Vagina (tissue), 2 donors: ENCODE measurements around the gene ERGIC1. TPM values are rescaled to one million over a fixed set of nuclear protein-coding genes. Genes with fewer than 3 reads are reported as not detected.

Experiments
- DNase-seq, 2 donors: peaks; one replicate each; pipeline ENCODE4 v3.0.0-alpha.2; 2017; ENCODE audit errors: extremely low spot score in 2 of 2
- H3K27ac ChIP-seq: fragments of 200-600 bp; sonication (generic); one replicate; pipeline ENCODE4 v1.5.1; 2019
- H3K27me3 ChIP-seq: fragments of 200-600 bp; sonication (generic); one replicate; pipeline ENCODE4 v1.5.1; 2019
- H3K36me3 ChIP-seq, 2 donors: fragments of 200-600 bp; sonication (generic); one replicate each; pipeline ENCODE4 v1.5.1; 2017 to 2019
- H3K4me1 ChIP-seq: fragments of 200-600 bp; sonication (generic); one replicate; pipeline ENCODE4 v1.5.1; 2019
- H3K4me3 ChIP-seq, 2 donors: fragments of 200-600 bp; sonication (generic); 1 replicate in 1 of 2; 2 replicates in 1 of 2; pipeline ENCODE4 v1.5.1; 2016 to 2019
- H3K9me3 ChIP-seq: fragments of 200-600 bp; sonication (generic); one replicate; pipeline ENCODE4 v1.5.1; 2019
- POLR2A ChIP-seq, 2 donors: fragments of 450-650 bp; IDR thresholded peaks; one replicate each; pipeline ENCODE4 v1.6.1; 2017; ENCODE audit warnings: antibody characterized with exemption in 2 of 2, mild to moderate bottlenecking in 2 of 2, moderate library complexity in 2 of 2
- POLR2AphosphoS5 ChIP-seq, 2 donors: sonication (generic); formaldehyde crosslinking; IDR thresholded peaks; one replicate each; pipeline ENCODE4 v1.9.0; 2017; ENCODE audit warnings: antibody characterized with exemption in 2 of 2, mild to moderate bottlenecking in 2 of 2, low read depth in 1 of 2; ENCODE audit not compliant: insufficient read depth in 1 of 2
- intact Hi-C: fragments of 100-400 bp; cut with DNase I; formaldehyde crosslinking; loops from one replicate; pipeline ENCODE4 v1.15.1; 2023
- total RNA-seq: library from RNA; depleted of rRNA; stranded (reverse); fragments of >200 nt; gene quantifications from one replicate; pipeline ENCODE4 v1.2.3, GENCODE V29; 2016
- TF ChIP-seq, protein P1 (sequence below), 3 experiments: fragments of 450-650 bp in 2 of 3; fragments of 200-600 bp in 1 of 3; sonication (generic) in 1 of 3; IDR thresholded peaks; one replicate each; pipeline ENCODE4 v1.5.1; 2017 to 2019; ENCODE audit warnings: antibody characterized with exemption in 3 of 3, mild to moderate bottlenecking in 2 of 3, moderate library complexity in 2 of 3

Gene ERGIC1
- total RNA-seq, 1 donor from 2014 or later = 97.2 TPM

DNA sequence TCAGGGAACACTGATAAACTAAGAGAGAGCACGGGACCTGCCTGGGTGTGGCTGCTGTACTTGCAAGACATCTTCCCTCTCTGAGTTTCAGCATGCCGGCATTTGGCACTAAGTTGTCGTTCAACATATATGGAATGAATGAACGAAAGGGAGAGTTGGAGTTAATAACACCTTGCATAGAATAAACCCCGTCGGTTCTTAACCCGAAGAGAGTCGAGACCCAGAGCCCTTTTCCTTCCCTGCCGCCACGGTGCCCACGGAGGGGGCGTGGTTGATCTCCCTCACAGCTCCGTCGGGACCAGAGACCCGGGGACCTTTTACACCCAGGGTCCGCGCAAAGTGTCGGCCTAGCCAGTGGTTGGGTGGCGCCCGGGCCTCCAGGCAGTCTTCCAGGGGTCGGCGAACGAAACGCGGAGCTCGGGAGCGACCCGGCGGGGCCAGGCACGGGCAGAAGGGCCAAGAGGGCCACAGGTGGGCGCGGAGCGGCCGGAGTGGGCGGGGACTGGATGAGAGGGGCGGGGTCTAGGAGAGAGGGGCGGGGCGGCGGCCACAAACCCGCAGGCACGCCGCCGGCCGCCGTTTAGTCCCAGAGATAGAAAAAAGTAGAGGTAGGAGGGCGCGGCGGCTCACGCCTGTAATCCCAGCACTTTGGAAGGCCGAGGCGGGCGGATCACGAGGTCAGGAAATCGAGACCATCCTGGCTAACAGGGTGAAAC, 124.4 kb downstream of the ERGIC1 start:
- peak overlapping the region; percentile 81 for H3K27ac ChIP-seq
- H3K9me3 ChIP-seq = no peaks in the 10 kb centered on the region
- peaks cover 24% of the 10 kb centered on the region for H3K4me1 ChIP-seq
- intact Hi-C loops = no loop called here
- H3K36me3 ChIP-seq = peaks cover 0 to 8% of the 10 kb centered on the region in 2 donors
- TF ChIP-seq POLR2A (IDR thresholded peaks at IDR 0.05) (no peak), POLR2AphosphoS5 (IDR thresholded peaks at IDR 0.05; ENCODE audit: insufficient read depth in 1 of 2, low read depth in 1 of 2) (no peak)
- TF ChIP-seq, protein P1, sequence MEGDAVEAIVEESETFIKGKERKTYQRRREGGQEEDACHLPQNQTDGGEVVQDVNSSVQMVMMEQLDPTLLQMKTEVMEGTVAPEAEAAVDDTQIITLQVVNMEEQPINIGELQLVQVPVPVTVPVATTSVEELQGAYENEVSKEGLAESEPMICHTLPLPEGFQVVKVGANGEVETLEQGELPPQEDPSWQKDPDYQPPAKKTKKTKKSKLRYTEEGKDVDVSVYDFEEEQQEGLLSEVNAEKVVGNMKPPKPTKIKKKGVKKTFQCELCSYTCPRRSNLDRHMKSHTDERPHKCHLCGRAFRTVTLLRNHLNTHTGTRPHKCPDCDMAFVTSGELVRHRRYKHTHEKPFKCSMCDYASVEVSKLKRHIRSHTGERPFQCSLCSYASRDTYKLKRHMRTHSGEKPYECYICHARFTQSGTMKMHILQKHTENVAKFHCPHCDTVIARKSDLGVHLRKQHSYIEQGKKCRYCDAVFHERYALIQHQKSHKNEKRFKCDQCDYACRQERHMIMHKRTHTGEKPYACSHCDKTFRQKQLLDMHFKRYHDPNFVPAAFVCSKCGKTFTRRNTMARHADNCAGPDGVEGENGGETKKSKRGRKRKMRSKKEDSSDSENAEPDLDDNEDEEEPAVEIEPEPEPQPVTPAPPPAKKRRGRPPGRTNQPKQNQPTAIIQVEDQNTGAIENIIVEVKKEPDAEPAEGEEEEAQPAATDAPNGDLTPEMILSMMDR (IDR thresholded peaks at IDR 0.05) = no peak
- no peak for DNase-seq
- peak overlapping the region; percentile 79 to 93 for H3K4me3 ChIP-seq
- no peaks in the 10 kb centered on the region for H3K27me3 ChIP-seq

DNA sequence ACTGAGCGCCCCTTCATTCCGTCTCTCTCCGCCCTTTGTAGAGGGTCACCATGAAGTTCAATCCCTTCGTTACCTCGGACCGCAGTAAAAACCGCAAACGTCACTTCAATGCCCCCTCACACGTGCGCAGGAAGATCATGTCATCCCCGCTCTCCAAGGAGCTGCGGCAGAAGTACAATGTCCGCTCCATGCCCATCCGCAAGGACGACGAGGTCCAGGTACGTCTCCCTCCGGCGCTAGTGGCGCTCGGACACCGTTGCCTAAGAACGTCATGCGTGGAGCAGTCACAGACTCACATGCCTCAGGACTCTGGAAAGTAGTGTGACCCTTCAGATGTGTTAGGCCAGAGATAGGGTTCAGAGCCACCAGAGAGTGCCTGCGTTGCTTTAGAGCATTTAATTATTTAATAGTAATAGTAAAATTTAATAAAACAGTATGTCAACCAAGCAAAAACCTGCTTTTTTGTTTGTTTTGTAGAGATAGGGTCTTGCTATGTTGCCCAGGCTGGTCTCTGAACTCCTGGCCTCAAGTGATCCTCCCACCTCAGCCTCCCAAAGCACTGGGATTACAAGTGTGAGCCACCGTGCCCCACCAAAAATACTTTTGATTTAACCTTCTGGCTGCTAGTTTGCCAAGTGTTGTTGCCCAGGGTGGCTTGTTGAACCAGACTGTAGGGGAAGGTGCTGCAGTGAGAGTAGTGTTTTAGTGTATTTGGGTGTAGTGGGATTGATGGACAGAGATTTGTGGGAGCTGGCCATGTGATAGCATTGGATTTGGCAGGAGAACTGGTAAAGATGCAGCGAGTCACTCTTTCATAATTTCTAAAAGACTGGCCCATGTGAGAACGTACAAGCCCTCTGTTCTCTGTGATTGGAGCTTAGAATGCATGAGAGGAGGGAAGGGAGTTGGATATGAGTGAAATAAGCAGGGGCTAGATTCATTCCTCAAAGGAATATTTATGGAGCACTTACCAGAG, 126.1 kb downstream of the ERGIC1 start:
- intact Hi-C loops = no loop called here
- no peak for DNase-seq
- Histone ChIP-seq H3K36me3 (peaks cover 0 to 15% of the 10 kb centered on the region in 2 donors), H3K27me3 (no peaks in the 10 kb centered on the region), H3K4me1 (peaks cover 24% of the 10 kb centered on the region), H3K4me3 (peak overlapping the region; percentile 79 to 93), H3K9me3 (no peaks in the 10 kb centered on the region), H3K27ac (peak overlapping the region; percentile 81)
- TF ChIP-seq, protein P1 (IDR thresholded peaks at IDR 0.05) = no peak
- TF ChIP-seq POLR2AphosphoS5 (IDR thresholded peaks at IDR 0.05; ENCODE audit: insufficient read depth in 1 of 2, low read depth in 1 of 2) = no peak
- TF ChIP-seq POLR2A (IDR thresholded peaks at IDR 0.05) = no peak

DNA sequence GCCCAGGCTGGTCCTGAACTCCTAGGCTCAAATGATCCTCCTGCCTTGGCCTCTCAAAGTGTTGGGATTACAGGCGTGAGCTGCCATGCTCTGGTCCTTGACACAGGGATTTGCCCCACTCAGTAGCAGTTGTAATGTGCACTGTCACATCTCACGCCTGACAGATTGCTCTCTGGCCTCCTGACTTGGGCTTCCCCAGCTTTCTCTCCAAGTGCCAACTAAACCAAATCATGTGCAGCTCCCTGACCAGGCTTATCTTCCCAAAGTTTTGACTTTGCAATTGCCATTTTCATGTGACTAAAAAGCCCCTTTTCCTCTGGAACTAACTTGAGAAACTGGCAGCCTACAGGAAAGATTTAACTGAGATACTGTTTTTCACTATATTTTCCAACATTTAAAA, 135.9 kb downstream of the ERGIC1 start:
- H3K27me3 ChIP-seq = no peaks in the 10 kb centered on the region
- no peak overlapping the region for H3K27ac ChIP-seq
- peaks cover 0 to 24% of the 10 kb centered on the region in 2 donors for H3K36me3 ChIP-seq
- TF ChIP-seq POLR2A (IDR thresholded peaks at IDR 0.05) (no peak), POLR2AphosphoS5 (IDR thresholded peaks at IDR 0.05; ENCODE audit: insufficient read depth in 1 of 2, low read depth in 1 of 2) (no peak)
- TF ChIP-seq, protein P1 (IDR thresholded peaks at IDR 0.05) = no peak
- intact Hi-C loops = no loop called here
- no peaks in the 10 kb centered on the region for H3K9me3 ChIP-seq
- no peak overlapping the region for H3K4me3 ChIP-seq
- DNase-seq = no peak
- no peaks in the 10 kb centered on the region for H3K4me1 ChIP-seq

DNA sequence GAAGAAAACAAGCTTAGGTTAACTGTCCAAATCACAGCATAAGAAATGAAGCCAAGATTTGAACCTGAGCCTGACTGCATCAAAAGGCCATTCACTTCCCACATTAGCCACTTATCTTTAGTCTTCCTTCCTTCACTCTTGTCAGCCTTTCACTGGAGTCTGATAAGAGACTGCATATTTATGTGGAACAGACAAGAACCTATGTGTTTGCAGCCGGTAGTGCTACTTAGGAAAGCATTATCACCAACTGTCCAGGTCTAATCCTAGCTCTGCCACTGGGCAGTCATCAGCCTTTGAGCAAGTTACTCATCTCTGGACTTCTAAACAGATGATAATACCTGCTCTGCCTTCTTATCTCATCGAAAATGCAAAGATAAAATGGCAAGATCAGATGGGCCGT, 137.4 kb downstream of the ERGIC1 start:
- intact Hi-C loops = no loop called here
- H3K9me3 ChIP-seq = no peaks in the 10 kb centered on the region
- no peak for TF ChIP-seq POLR2A (IDR thresholded peaks at IDR 0.05)
- TF ChIP-seq POLR2AphosphoS5 (IDR thresholded peaks at IDR 0.05; ENCODE audit: insufficient read depth in 1 of 2, low read depth in 1 of 2) = no peak
- TF ChIP-seq, protein P1 (IDR thresholded peaks at IDR 0.05) = no peak
- peaks cover 0 to 23% of the 10 kb centered on the region in 2 donors for H3K36me3 ChIP-seq
- DNase-seq = no peak
- H3K27me3 ChIP-seq = no peaks in the 10 kb centered on the region
- H3K27ac ChIP-seq = no peak overlapping the region
- no peaks in the 10 kb centered on the region for H3K4me1 ChIP-seq
- H3K4me3 ChIP-seq = no peak overlapping the region
